Measurements from ENCODE around the gene ANGPTL2.

DNA sequence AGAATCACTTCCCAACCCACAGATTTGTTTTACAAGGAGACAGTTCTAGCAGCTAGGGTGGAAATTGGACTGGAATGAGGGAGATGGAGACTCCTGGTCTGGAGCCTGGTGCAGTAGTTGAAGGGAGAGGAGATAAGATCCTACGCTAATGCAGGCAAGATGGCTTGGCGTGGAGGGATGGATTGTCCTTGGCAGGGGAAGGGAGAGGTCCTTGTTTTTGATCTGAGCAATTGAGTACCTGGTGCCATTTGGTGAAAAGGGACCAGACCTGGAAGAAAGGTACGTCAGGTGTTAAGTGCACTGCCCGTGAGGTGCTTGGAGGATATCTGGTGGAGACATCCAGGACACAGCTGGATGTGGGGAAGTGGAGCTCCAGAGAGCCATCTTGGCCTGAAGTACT is 35.7 kb downstream of the ANGPTL2 start:
- TF ChIP-seq, protein P1, sequence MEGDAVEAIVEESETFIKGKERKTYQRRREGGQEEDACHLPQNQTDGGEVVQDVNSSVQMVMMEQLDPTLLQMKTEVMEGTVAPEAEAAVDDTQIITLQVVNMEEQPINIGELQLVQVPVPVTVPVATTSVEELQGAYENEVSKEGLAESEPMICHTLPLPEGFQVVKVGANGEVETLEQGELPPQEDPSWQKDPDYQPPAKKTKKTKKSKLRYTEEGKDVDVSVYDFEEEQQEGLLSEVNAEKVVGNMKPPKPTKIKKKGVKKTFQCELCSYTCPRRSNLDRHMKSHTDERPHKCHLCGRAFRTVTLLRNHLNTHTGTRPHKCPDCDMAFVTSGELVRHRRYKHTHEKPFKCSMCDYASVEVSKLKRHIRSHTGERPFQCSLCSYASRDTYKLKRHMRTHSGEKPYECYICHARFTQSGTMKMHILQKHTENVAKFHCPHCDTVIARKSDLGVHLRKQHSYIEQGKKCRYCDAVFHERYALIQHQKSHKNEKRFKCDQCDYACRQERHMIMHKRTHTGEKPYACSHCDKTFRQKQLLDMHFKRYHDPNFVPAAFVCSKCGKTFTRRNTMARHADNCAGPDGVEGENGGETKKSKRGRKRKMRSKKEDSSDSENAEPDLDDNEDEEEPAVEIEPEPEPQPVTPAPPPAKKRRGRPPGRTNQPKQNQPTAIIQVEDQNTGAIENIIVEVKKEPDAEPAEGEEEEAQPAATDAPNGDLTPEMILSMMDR (IDR thresholded peaks at IDR 0.05), result no peak
- no peak for TF ChIP-seq POLR2A (IDR thresholded peaks at IDR 0.05)
